Cerebellar nuclear complex (tissue), 1 donor: ENCODE data around the gene TMEM204.

Source experiments
- DNase-seq, 2 experiments: peaks; one replicate each; lab custom pipeline; 2025; lab: John Stamatoyannopoulos, UW

Gene TMEM204

GRCh38 chr16:1520461-1520860 is 13.0 kb upstream of the TMEM204 start:
- DNase-seq = no peak

- DNase-seq = no peak
Observed at GRCh38 chr16:1523581-1524245, 9.8 kb upstream of the TMEM204 start.

GRCh38 chr16:1524366-1524765 is 9.1 kb upstream of the TMEM204 start:
- DNase-seq = no peak

- no peak for DNase-seq
Observed at GRCh38 chr16:1525871-1526607, 7.4 kb upstream of the TMEM204 start.

- no peak for DNase-seq
Observed at GRCh38 chr16:1526608-1527555, 6.6 kb upstream of the TMEM204 start.

DNA sequence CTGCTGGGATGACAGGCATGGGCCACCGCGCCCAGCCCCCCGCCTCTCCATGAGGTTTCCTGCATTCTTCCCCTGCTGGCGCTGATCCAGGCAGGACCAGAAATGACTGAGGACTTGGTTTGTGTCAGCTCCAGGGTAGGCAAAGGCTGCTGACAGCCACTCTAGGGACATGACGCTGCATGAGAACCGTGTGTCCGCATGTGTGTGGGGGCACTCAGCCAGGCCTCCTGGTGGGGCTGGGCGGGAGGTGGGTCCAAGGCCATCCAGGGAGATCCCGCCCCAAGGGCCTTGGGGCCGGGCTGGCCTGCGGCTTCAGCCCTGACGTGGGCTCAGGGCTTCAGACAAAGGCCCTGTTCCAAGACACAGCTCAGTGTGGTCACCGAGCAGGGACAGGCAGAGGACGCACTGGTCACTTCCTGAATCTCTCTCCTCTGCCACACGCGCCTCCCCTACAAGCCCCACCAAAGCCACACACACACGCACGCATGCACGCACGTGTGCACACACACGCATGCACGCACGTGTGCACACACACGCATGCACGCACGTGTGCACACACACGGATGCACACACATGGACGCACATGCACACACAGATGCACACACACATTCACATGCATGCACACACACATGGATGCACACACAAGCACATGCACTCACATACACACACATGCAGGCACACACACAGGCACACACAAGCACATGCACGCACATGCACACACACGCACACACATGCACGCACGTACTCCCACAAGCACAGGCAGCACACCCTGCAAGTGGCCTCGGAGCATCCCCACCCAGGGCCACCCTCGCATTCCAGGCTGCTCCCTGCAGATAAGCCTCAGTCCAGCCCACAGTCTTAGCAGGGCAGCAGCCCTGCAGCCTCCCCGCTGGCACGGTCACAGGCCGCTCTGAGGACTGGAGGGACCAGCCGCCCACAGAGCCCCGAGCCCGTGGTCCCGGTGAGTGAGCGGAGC is 5.3 kb upstream of the TMEM204 start:
- no peak for DNase-seq

DNA sequence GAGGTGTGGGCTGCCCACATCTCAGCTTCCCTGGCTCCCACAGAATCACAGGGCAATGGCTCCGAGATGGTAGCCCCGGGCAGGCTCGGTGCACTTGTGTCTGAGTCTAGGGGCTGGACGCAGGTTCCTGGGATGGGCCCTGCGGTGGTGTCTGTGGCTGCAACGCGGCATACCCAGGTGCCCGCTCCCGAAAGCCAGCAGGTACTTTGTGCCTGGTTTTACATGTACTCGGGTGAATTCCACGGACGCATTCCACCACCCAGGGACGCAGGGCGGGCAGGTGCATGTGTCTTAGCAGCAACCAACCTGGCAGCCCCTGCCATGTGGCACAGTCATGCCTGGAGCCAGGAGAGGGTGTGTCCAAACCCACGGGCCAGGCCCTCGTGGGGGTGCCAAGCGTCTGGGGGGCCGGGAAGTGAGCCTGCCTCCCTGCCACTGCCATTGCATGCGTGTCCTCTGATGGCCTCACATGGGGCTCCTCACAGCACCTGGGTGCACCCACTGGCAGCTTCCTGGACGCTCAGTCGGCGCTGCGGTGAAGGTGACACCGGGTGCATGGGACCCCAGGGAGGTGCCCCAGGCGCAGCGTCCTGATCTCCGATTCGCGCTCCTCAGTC is 4.4 kb upstream of the TMEM204 start:
- no peak for DNase-seq

DNA sequence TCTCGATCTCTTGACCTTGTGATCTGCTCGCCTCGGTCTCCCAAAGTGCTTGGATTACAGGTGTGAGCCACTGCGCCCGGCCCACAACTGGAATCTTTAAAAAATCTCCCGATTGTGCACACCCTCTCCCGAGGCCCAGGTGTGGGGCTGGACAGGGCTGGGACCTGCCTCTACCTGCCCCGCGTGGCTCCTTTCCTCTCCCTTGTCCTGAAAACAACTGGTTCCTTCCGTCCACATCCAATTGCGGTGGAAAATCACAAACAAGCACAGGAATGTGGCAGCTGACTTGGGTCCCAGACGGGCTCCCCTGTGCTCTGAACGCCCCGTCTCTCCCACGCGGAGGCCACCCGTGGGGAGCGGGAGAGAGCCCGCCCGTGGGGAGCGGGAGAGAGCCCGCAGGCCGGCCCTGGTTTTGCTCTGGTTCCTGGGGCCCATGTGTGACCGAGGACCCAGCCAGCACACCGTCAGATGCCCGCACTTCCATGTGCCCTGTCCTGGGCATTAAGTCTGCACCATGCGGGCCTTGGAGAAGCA is 3.0 kb upstream of the TMEM204 start:
- DNase-seq = no peak

DNA sequence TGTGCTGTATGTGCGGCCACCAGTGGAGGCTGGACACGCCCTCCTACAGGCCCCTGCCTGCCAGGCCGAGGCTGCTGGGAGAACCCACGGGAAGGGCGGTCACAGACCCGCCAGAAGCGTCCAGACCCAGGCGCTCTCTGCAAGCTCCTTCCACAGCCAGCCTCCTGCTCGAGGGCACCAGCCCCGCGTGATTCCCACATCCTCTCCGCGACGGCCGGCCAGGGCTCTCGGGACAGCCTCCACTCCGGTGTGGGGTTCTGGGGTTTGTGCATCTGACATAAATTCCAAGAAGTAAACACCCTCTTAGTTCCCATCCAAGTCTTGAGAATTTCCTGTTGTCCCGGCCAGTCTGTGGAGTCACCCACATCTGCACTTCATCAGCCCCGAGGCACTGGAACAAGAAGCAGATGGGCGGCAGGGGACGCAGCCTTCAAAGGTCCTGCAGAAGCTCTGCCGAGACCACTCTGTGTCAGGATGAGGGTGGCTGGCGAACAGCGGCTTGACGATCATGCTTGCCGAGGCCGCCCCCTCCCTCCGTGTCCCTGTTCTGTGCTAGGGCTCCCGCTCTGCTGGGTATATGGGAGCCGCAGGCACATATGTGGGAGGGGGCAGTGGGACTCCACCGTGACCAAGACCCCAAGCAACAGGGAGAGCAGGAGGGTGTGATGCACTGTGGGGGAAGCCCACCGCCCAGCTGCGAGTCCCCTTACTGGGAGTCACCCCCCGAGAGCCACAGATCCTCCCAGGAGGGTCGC is 2.4 kb upstream of the TMEM204 start:
- DNase-seq = no peak

DNA sequence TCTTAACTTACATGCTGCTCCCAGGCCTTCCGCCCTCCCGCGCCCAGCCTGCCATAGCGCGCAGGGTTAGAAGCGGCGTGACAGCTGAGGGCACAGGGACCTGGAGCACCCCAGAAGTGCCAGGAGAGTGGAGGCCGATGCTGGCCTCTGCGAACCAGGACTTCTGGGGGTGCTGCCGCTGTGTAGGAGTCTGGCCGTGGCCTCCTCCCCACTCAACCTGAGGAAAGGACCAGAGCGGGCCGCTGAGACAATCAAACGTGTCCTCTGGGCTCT is 1.9 kb upstream of the TMEM204 start:
- no peak for DNase-seq

DNA sequence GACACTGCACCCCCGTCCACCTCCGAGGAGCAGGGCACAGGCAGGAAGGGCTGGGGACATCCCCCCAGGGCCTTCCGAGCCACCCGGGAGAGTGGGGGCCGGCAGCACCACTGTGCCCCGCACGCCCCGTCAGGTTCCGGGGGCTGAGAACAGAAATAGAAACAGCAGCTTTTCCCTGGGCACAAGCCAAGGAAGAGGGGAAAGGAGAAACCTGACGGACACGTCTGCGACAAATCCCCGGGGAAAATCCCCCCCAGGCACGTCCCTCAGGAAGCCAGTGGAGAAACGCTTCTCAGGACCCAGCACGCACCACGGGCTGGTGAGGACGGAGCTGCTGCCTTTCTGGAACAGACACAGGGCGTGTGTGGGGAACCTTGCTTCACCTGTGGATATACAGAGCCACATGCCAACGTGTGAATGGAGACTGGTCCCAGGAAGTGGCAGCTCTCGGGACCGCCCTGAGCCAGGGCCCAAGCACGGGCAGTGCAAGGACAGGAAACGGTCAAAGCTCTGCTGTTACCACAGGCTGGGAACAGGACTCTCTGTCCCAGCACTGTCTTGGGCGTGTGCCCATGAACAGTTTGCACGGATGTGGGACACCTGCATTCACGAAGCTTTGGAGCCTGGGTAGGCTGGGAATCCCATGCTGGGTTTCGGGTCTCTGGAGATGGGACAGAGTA is 1.2 kb upstream of the TMEM204 start:
- DNase-seq = no peak

- no peak for DNase-seq
Observed at GRCh38 chr16:1532771-1533170, 695 bp upstream of the TMEM204 start.

- DNase-seq = no peak
Observed at GRCh38 chr16:1534021-1535020, 855 bp downstream of the TMEM204 start.

GRCh38 chr16:1535391-1536291 is 2.2 kb downstream of the TMEM204 start:
- DNase-seq = no peak

- DNase-seq = no peak
Observed at GRCh38 chr16:1536601-1537000, 3.1 kb downstream of the TMEM204 start.

- no peak for DNase-seq
Observed at GRCh38 chr16:1537138-1537577, 3.7 kb downstream of the TMEM204 start.

DNA sequence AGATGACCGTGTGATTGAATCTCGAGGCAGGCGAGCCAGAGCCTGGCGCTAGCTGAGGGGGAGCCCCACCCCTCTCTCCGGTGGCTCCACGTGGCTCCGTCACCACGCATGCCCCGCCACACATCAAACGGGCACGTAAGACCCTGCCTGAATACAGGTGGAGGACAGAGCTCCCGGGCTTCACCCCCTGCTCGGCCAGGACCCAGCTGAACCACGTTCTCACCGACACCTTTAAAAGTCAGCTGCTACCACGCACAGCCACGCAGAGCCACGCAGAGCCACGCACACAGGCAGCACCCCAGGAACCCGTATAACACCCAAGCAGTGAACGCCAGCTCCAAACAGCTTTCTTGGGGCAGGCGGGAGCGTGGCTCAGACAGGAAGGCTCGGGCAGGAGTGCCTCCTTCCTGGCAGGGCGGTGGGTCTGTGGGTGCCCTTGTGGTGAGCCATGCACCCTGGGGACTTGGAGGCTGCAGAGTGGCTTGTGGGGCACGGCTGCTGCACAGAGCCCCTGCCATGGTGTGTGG is 4.4 kb downstream of the TMEM204 start:
- no peak for DNase-seq
